K562 (cell line): ENCODE measurements around the gene MYO18A. TPM values are rescaled to one million over a fixed set of nuclear protein-coding genes. Genes with fewer than 3 reads are reported as not detected.

Experiments
- ATAC-seq: fragments of 200-7000 bp; cut with Tn5 transposase; 3 replicates; pipeline ENCODE4 v1.9.1; 2020; ENCODE audit warnings: moderate library complexity
- BruUV-seq: library from RNA; stranded (reverse); fragments of 400-500 nt; replicated peaks from 2 replicates; lab custom pipeline; 2021; lab: Mats Ljungman, UMichigan
- CTCF ChIA-PET: fragments of 300-600 bp; formaldehyde crosslinking; extraction: SDS; loops from one replicate; lab custom pipeline; 2021; ENCODE audit warnings: low intra/inter-chr PET ratio; lab: Yijun Ruan, JAX
- POLR2A ChIA-PET: fragments of 300-600, 350-650 bp; sonication (Branson Sonifier 250); formaldehyde crosslinking; extraction: SDS; loops from one replicate; lab custom pipeline; 2021; ENCODE audit warnings: antibody characterized with exemption, inconsistent platforms; lab: Yijun Ruan, JAX
- DNase-seq, 4 experiments: peaks; one replicate each; pipeline versions ENCODE4 v3.0.0 to v3.0.0-alpha.2; 2011 to 2018; ENCODE audit warnings: low spot score in 3 of 4, mixed read lengths in 3 of 4; ENCODE audit errors: extremely low read depth in 1 of 4
- FAIRE-seq: peaks from 2 replicates; lab custom pipeline; 2011; peaks lifted over from hg19 to GRCh38; lab: Jason Lieb, UNC
- H2AFZ ChIP-seq: 2 replicates; pipeline ENCODE4 v1.6.0; 2011; ENCODE audit warnings: low read depth, low read length, control low read depth, inconsistent platforms
- H3K27ac ChIP-seq: fragments of 200-600 bp; 3 replicates; pipeline ENCODE4 v1.8.0; 2011; ENCODE audit warnings: low read depth, mild to moderate bottlenecking, control low read depth, inconsistent platforms, low read length, moderate library complexity, mixed read lengths; ENCODE audit errors: extremely low read depth
- H3K27me3 ChIP-seq, 2 experiments: fragments of 300-600 bp in 1 of 2; 2 replicates in 1 of 2; 3 replicates in 1 of 2; pipeline versions ENCODE4 v1.6.0 to v1.8.0; 2011; ENCODE audit warnings: inconsistent platforms in 2 of 2, low read length in 2 of 2, mild to moderate bottlenecking in 1 of 2, mixed read lengths in 1 of 2, moderate library complexity in 1 of 2; ENCODE audit not compliant: control insufficient read depth in 2 of 2, insufficient read depth in 2 of 2
- H3K36me3 ChIP-seq: fragments of 300-600 bp; 3 replicates; pipeline ENCODE4 v1.8.0; 2011; ENCODE audit warnings: mild to moderate bottlenecking, low read length, inconsistent platforms; ENCODE audit not compliant: control insufficient read depth, insufficient read depth
- H3K4me1 ChIP-seq, 2 experiments: fragments of 200-600 bp in 1 of 2; replicated peaks in 1 of 2; 2 replicates in 1 of 2; 3 replicates in 1 of 2; pipeline versions ENCODE4 v1.5.1 to v1.8.0; 2011; ENCODE audit warnings: inconsistent platforms in 2 of 2, low read length in 2 of 2, mild to moderate bottlenecking in 1 of 2, mixed read lengths in 1 of 2, moderate library complexity in 1 of 2; ENCODE audit not compliant: control insufficient read depth in 2 of 2, insufficient read depth in 2 of 2
- H3K4me2 ChIP-seq: 2 replicates; pipeline ENCODE4 v1.6.1; 2011; ENCODE audit warnings: low read length, control low read depth, inconsistent platforms, mixed read lengths; ENCODE audit not compliant: insufficient read depth
- H3K4me3 ChIP-seq: fragments of 200-600 bp; sonication (generic), shearing (Covaris generic); 2 replicates; pipeline ENCODE4 v1.5.1; 2016; ENCODE audit warnings: control low read depth, inconsistent platforms
- H3K79me2 ChIP-seq: fragments of 200-600 bp; 3 replicates; pipeline ENCODE4 v1.8.0; 2011; ENCODE audit warnings: low read length, inconsistent platforms; ENCODE audit not compliant: control insufficient read depth, insufficient read depth
- H3K9ac ChIP-seq, 2 experiments: 2 replicates each; pipeline versions ENCODE4 v1.6.0 to v1.6.1; 2011; ENCODE audit warnings: low read depth in 2 of 2, low read length in 2 of 2, control low read depth in 1 of 2, inconsistent platforms in 1 of 2, mild to moderate bottlenecking in 1 of 2, mixed read lengths in 1 of 2; ENCODE audit not compliant: insufficient read depth in 1 of 2
- H3K9me1 ChIP-seq: one replicate; pipeline ENCODE4 v1.6.0; 2011; ENCODE audit warnings: inconsistent platforms, mild to moderate bottlenecking, low read length, moderate library complexity; ENCODE audit not compliant: control insufficient read depth, insufficient read depth
- H3K9me3 ChIP-seq: replicated peaks from 2 replicates; pipeline ENCODE4 v1.5.1; 2011; ENCODE audit warnings: low read depth, low read length, inconsistent platforms; ENCODE audit not compliant: control insufficient read depth, insufficient read depth
- H4K20me1 ChIP-seq: replicated peaks from 2 replicates; pipeline ENCODE4 v1.6.1; 2011; ENCODE audit warnings: low read length, inconsistent platforms, mixed read lengths; ENCODE audit not compliant: control insufficient read depth, insufficient read depth
- C11orf30 ChIP-seq: fragments of 450-650 bp; IDR thresholded peaks from 2 replicates; pipeline ENCODE4 v1.6.1; 2016; ENCODE audit warnings: low read depth, mild to moderate bottlenecking
- E2F6 ChIP-seq, 2 experiments: IDR thresholded peaks; 2 replicates each; pipeline ENCODE4 v1.6.1; 2011; ENCODE audit warnings: borderline replicate concordance in 1 of 2, control low read depth in 1 of 2, low read depth in 1 of 2, low read length in 1 of 2, mild to moderate bottlenecking in 1 of 2, mixed read lengths in 1 of 2, moderate library complexity in 1 of 2; ENCODE audit not compliant: insufficient read depth in 1 of 2, insufficient read length in 1 of 2, poor library complexity in 1 of 2, severe bottlenecking in 1 of 2; ENCODE audit errors: extremely low read depth in 1 of 2
- ETS1 ChIP-seq: conservative IDR thresholded peaks from 2 replicates; pipeline ENCODE4 v1.6.1; 2011; ENCODE audit warnings: low read depth, mild to moderate bottlenecking, low read length; ENCODE audit not compliant: control insufficient read depth
- HMGXB4 ChIP-seq: sonication (generic); formaldehyde crosslinking; IDR thresholded peaks from 2 replicates; pipeline ENCODE4 v1.8.1; 2023; ENCODE audit warnings: mild to moderate bottlenecking, missing genetic modification reagents
- KLF13 ChIP-seq: fragments of 450-650 bp; IDR thresholded peaks from 2 replicates; pipeline ENCODE4 v1.6.1; 2016; ENCODE audit warnings: missing genetic modification characterization, low read depth, mild to moderate bottlenecking, missing compliant biosample characterization, moderate library complexity, borderline replicate concordance
- NFATC3 ChIP-seq: fragments of 450-650 bp; IDR thresholded peaks from 2 replicates; pipeline ENCODE4 v1.6.1; 2017; ENCODE audit warnings: mild to moderate bottlenecking
- PURB ChIP-seq: sonication (generic); formaldehyde crosslinking; IDR thresholded peaks from 2 replicates; pipeline ENCODE4 v1.9.0; 2021; ENCODE audit warnings: low read depth, mild to moderate bottlenecking, missing genetic modification reagents
- RBBP5 ChIP-seq: fragments of 200-600 bp; sonication (generic); IDR thresholded peaks from 2 replicates; pipeline ENCODE4 v1.6.1; 2012; ENCODE audit warnings: borderline replicate concordance, mild to moderate bottlenecking, low read length, control low read depth, inconsistent platforms; ENCODE audit not compliant: insufficient read depth, poor library complexity, severe bottlenecking
- RBM15 ChIP-seq: fragments of 200-400 bp; formaldehyde crosslinking; IDR thresholded peaks from 2 replicates; pipeline ENCODE4 v1.6.1; 2018; ENCODE audit warnings: mild to moderate bottlenecking, low read length, moderate library complexity; ENCODE audit not compliant: insufficient read depth
- ZNF212 ChIP-seq: fragments of 450-650 bp; formaldehyde crosslinking; IDR thresholded peaks from 2 replicates; pipeline ENCODE4 v1.4.0; 2020; ENCODE audit warnings: mild to moderate bottlenecking
- ZNF511 ChIP-seq: sonication (generic); formaldehyde crosslinking; IDR thresholded peaks from 2 replicates; pipeline ENCODE4 v1.8.0; 2022; ENCODE audit warnings: mild to moderate bottlenecking, missing genetic modification reagents
- WGBS: fragments of 100-300 bp; shearing (Covaris generic); methylation state at CpG from one replicate; pipeline ENCODE4 v1.1.6; 2016; ENCODE audit warnings: low coverage, mixed read lengths; ENCODE audit not compliant: insufficient coverage; ENCODE audit errors: missing lambda C conversion rate; 5-methylcytosine and 5-hydroxymethylcytosine counted together
- in situ Hi-C: fragments of 300-500 bp; cut with MboI; formaldehyde crosslinking; loops from 4 replicates; pipeline ENCODE4 v1.15.0; 2018; ENCODE audit warnings: inconsistent platforms, mixed read lengths
- intact Hi-C: fragments of 100-400 bp; cut with micrococcal nuclease; formaldehyde crosslinking; loops from 2 replicates; pipeline ENCODE4 v1.14.2; 2022
- polyA plus RNA-seq, 8 experiments: library from polyadenylated mRNA; depleted of rRNA in 4 of 8; stranded (reverse) in 5 of 8; unstranded in 3 of 8; fragments of >200 nt; fragmentation: Nextera tagmentation in 2 of 8; fragmentation: Illumina TruSeq in 1 of 8; extraction: Ambion mirVana in 2 of 8; extraction: Trizol in 1 of 8; gene quantifications; 2 replicates each; pipeline versions ENCODE4 v1.2.1 to v1.2.3, GENCODE V29; 2011 to 2014; ENCODE audit warnings: inconsistent platforms in 1 of 8, missing spikeins in 1 of 8
- total RNA-seq, 7 experiments: library from RNA; depleted of rRNA in 6 of 7; stranded (reverse); fragments of >200 nt in 6 of 7; fragmentation: Illumina TruSeq in 2 of 7; extraction: Trizol in 2 of 7; gene quantifications; 2 replicates each; pipeline versions ENCODE4 v1.2.1 to v1.2.3, GENCODE V29; 2011 to 2021; ENCODE audit warnings: low replicate concordance in 1 of 7

Gene MYO18A
- total and polyA plus RNA-seq, 9 of the 15 experiments (the other 6 are each of a cell fraction or from before 2014, with no cell fraction given): 2.5 to 65.4 (median 17.1) TPM

- POLR2A ChIA-PET: interaction anchor here (0.6 to 2.4 kb wide), 5 partner anchors 8 to 89 kb away, joined by 3 to 9 read pairs (median 3); partner anchors contain the start of gene MYO18A
- WGBS: 37% methylated on average over 2 of the region's 2 CpGs
- no TSS peak for BruUV-seq
- no peak for TF ChIP-seq RBBP5
- no peak for TF ChIP-seq PURB (CRISPR knock-in tag)
- TF ChIP-seq ETS1: no peak
- no peak for TF ChIP-seq NFATC3
- no peak for TF ChIP-seq C11orf30
- no peak for TF ChIP-seq HMGXB4
- no peak for TF ChIP-seq E2F6 (IDR thresholded peaks at IDR 0.05; ENCODE audit: borderline replicate concordance in 1 of 2, extremely low read depth in 1 of 2, insufficient read depth in 1 of 2, insufficient read length in 1 of 2, low read depth in 1 of 2, low read length in 1 of 2, poor library complexity in 1 of 2, severe bottlenecking in 1 of 2)
- no peak for TF ChIP-seq ZNF212 (CRISPR knock-in tag)
- TF ChIP-seq RBM15: no peak
- no peak for TF ChIP-seq ZNF511
- no peak for TF ChIP-seq KLF13 (tag)
Observed at GRCh38 chr17:29193146-29193545, 12.9 kb upstream of the MYO18A start.

More at GRCh38 chr17:29193146-29193545, 12.9 kb upstream of the MYO18A start:
- Histone ChIP-seq H3K9me3 (no peaks in the 10 kb centered on the region), H3K4me3 (no peak overlapping the region), H3K4me2 (no peak overlapping the region), H3K79me2 (no peaks in the 10 kb centered on the region), H3K9me1 (no peaks in the 10 kb centered on the region), H3K36me3 (no peaks in the 10 kb centered on the region), H3K27me3 (no peaks in the 10 kb centered on the region), H3K27ac (no peak overlapping the region), H4K20me1 (no peaks in the 10 kb centered on the region), H3K4me1 (peaks cover 0 to 3% of the 10 kb centered on the region in 2 experiments; a peak in 2 of 5 replicates), H3K9ac (no peak overlapping the region), H2AFZ (no peak overlapping the region)
- in situ Hi-C loops: no loop called here
- DNase-seq (no peak), FAIRE-seq (no peak), ATAC-seq (no peak)
- intact Hi-C loops: no loop called here
- CTCF ChIA-PET: no interaction called here
